SK-N-MC (cell line): Measurements from ENCODE around the gene GSK3A.

Source experiments
- EZH2 ChIP-seq: fragments of 200-600 bp; sonication (generic); IDR thresholded peaks from one replicate; pipeline ENCODE4 v1.6.1; 2017; ENCODE audit warnings: antibody characterized with exemption
- FOXP2 ChIP-seq: optimal IDR thresholded peaks from 2 replicates; pipeline ENCODE3; 2011; ENCODE audit warnings: mild to moderate bottlenecking, moderate library complexity; ENCODE audit not compliant: insufficient read depth; ENCODE audit errors: extremely low read length, control extremely low read depth

DNA sequence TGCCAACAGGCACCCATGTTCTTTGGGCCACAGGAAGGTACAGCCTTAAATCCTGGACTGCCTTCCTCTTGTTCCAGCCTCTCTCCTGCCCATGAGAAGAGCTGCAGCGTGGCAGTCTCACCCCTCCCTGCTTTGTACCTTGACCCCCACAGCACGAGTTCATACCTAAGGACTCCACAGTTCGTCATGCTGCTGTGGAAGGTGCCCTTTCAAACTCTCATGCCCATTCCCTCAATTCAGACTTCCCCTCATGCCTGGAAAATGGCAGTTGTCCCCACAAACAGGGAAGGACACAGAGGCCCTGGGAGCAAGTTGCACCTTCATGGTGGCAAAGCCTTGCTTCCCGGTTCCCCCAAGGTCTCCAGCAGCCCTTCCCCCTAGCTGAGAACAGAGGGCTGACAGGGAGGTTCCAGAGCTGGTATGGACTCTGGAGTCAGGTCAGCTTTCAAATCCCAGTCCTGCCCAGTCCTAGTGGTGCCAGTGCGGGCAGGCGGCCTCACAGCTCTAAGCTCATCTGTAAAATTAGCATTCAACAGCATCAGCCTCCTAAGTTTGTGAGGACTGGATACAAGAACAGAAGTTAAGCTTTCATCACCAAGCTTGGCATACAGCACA lies 8.6 kb downstream of the GSK3A start:
- TF ChIP-seq FOXP2 (no peak), EZH2 (no peak)
